ENCODE results near the gene ZNF280B.
"Not testable (repeated sequence)": the region's sequence is repeated elsewhere in the genome, so short reads cannot be mapped to it uniquely, and the experiment has no call there.

Gene ZNF280B

GRCh38 chr22:22521631-22522030, 13.1 kb upstream of the ZNF280B start:
- DNase-seq (ENCODE audit: extremely low spot score), result no peak
- TF ChIP-seq FOXK2 (IDR thresholded peaks at IDR 0.05) (no peak), ARNT (IDR thresholded peaks at IDR 0.05) (no peak), SUZ12 (IDR thresholded peaks at IDR 0.05) (no peak), CTBP1 (IDR thresholded peaks at IDR 0.05; ENCODE audit: borderline replicate concordance) (no peak), BHLHE40 (IDR thresholded peaks at IDR 0.05; ENCODE audit: borderline replicate concordance) (no peak)
- ChIA-PET CTCF (no interaction called here), POLR2A (interaction anchor here (1.7 kb wide), 1 partner anchor 13 kb away, joined by 3 read pairs; the partner anchor contains the start of gene ZNF280B)

- DNase-seq (ENCODE audit: extremely low spot score), result no peak
- ChIA-PET POLR2A (interaction anchor here (1.7 kb wide), 1 partner anchor 12 kb away, joined by 11 read pairs; the partner anchor contains the start of gene ZNF280B), CTCF (interaction anchor here (2.1 kb wide), 1 partner anchor 13 kb away, joined by 5 read pairs; the partner anchor contains the start of gene ZNF280B)
- TF ChIP-seq ELF4 (IDR thresholded peaks at IDR 0.05) (no peak), HDGF (IDR thresholded peaks at IDR 0.05; ENCODE audit: borderline replicate concordance) (no peak), L3MBTL2 (conservative IDR thresholded peaks at IDR 0.05) (no peak), SP1 (IDR thresholded peaks at IDR 0.05) (no peak), ZNF384 (IDR thresholded peaks at IDR 0.05) (no peak), LEF1 (IDR thresholded peaks at IDR 0.05; ENCODE audit: borderline replicate concordance) (no peak)
Measured at GRCh38 chr22:22520667-22521602, 12.4 kb upstream of the ZNF280B start.

- ChIA-PET POLR2A (interaction anchor here (1.7 kb wide), 1 partner anchor 11 kb away, joined by 11 read pairs; the partner anchor contains the start of gene ZNF280B), CTCF (interaction anchor here (0.7 to 2.1 kb wide), 2 partner anchors 9 to 12 kb away, joined by 3 to 5 read pairs; partner anchors contain the start of gene ZNF280B)
- TF ChIP-seq BHLHE40 (IDR thresholded peaks at IDR 0.05; ENCODE audit: borderline replicate concordance) (no peak), FOXK2 (IDR thresholded peaks at IDR 0.05) (no peak)
- DNase-seq (ENCODE audit: extremely low spot score), result peak; percentile 28
Measured at GRCh38 chr22:22520020-22520656, 11.6 kb upstream of the ZNF280B start, which contains the start of gene ZNF280A. ZNF280A (minus strand) TSS chr22:22520270; CDS start chr22:22515630, 4,640 bp downstream.

DNA sequence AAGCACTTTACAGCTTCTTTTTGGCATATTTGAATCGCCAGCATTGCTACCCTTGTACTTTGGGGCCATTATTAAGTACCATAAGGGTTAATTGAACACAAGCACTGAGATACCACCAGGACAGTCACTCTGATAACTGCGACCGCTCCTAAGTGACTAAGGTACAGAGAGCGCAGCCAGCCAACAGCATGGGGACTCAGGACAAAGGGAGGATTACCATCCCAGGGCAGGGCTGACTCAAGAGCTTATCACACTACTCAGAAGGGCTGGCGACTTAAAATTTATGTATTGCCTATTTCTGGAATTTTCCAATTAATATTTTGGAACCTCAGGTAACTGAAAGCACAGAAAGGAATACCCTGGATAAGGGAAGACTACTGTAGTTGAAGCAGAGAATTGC, 11.0 kb upstream of the ZNF280B start:
- no peak for TF ChIP-seq NFRKB (IDR thresholded peaks at IDR 0.05)
- no peak for TF ChIP-seq FOXM1 (IDR thresholded peaks at IDR 0.05; ENCODE audit: borderline replicate concordance)
- no peak for TF ChIP-seq BHLHE40 (IDR thresholded peaks at IDR 0.05; ENCODE audit: borderline replicate concordance)
- TF ChIP-seq FOXK2 (IDR thresholded peaks at IDR 0.05), result no peak
- no peak for TF ChIP-seq ZNF384 (IDR thresholded peaks at IDR 0.05)
- TF ChIP-seq ELF4 (IDR thresholded peaks at IDR 0.05), result no peak
- no peak for TF ChIP-seq SUZ12 (IDR thresholded peaks at IDR 0.05)
- TF ChIP-seq PKNOX1 (IDR thresholded peaks at IDR 0.05), result no peak
- TF ChIP-seq L3MBTL2 (conservative IDR thresholded peaks at IDR 0.05), result no peak
- TF ChIP-seq TARDBP (IDR thresholded peaks at IDR 0.05), result no peak
- no peak for TF ChIP-seq SP1 (IDR thresholded peaks at IDR 0.05)
- no peak for DNase-seq (ENCODE audit: extremely low spot score)
- POLR2A ChIA-PET, result interaction anchor here (1.7 kb wide), 1 partner anchor 11 kb away, joined by 11 read pairs; the partner anchor contains the start of gene ZNF280B
- CTCF ChIA-PET, result interaction anchor here (0.7 to 2.1 kb wide), 2 partner anchors 9 to 11 kb away, joined by 3 to 5 read pairs; partner anchors contain the start of gene ZNF280B

GRCh38 chr22:22516992-22517391, 8.4 kb upstream of the ZNF280B start:
- POLR2A ChIA-PET, result no interaction called here
- no peak for DNase-seq (ENCODE audit: extremely low spot score)
- CTCF ChIA-PET, result no interaction called here
- TF ChIP-seq FOXA1 (IDR thresholded peaks at IDR 0.05), result no peak
- TF ChIP-seq SP1 (IDR thresholded peaks at IDR 0.05), result no peak
- no peak for TF ChIP-seq HDGF (IDR thresholded peaks at IDR 0.05; ENCODE audit: borderline replicate concordance)
- no peak for TF ChIP-seq BHLHE40 (IDR thresholded peaks at IDR 0.05; ENCODE audit: borderline replicate concordance)
- no peak for TF ChIP-seq SUZ12 (IDR thresholded peaks at IDR 0.05)
- TF ChIP-seq ELF4 (IDR thresholded peaks at IDR 0.05), result no peak
- no peak for TF ChIP-seq ARNT (IDR thresholded peaks at IDR 0.05)
- no peak for TF ChIP-seq ZNF384 (IDR thresholded peaks at IDR 0.05)
- no peak for TF ChIP-seq PKNOX1 (IDR thresholded peaks at IDR 0.05)
- no peak for TF ChIP-seq NFRKB (IDR thresholded peaks at IDR 0.05)
- no peak for TF ChIP-seq CTBP1 (IDR thresholded peaks at IDR 0.05; ENCODE audit: borderline replicate concordance)
- TF ChIP-seq LEF1 (IDR thresholded peaks at IDR 0.05; ENCODE audit: borderline replicate concordance), result no peak
- no peak for TF ChIP-seq FOXM1 (IDR thresholded peaks at IDR 0.05; ENCODE audit: borderline replicate concordance)
- no peak for TF ChIP-seq TARDBP (IDR thresholded peaks at IDR 0.05)
- no peak for TF ChIP-seq L3MBTL2 (conservative IDR thresholded peaks at IDR 0.05)
- no peak for TF ChIP-seq FOXK2 (IDR thresholded peaks at IDR 0.05)

DNA sequence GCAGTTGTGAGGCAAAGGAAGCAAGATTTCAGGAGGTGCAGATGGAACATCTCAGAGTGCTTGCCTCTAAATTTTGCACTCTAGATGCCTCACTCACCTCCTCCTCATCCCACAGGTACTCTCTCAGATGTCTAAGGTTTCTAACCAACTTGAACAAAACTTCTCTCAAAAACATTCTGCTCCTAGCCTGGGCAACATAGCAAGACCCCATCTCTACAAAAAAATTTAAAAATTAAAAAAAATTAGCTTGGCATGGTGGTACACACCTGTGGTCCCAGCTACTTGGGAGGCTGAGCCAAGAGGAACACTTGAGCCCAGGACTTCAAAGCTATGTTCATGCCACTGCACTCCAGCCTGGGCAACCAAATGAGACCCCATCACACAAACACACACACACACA, 7.3 kb upstream of the ZNF280B start:
- DNase-seq (ENCODE audit: extremely low spot score), result no peak
- POLR2A ChIA-PET, result no interaction called here
- TF ChIP-seq ARNT (IDR thresholded peaks at IDR 0.05), result no peak
- no peak for TF ChIP-seq FOXA1 (IDR thresholded peaks at IDR 0.05)
- no peak for TF ChIP-seq L3MBTL2 (conservative IDR thresholded peaks at IDR 0.05)
- TF ChIP-seq ELF4 (IDR thresholded peaks at IDR 0.05), result no peak
- no peak for TF ChIP-seq LEF1 (IDR thresholded peaks at IDR 0.05; ENCODE audit: borderline replicate concordance)
- TF ChIP-seq SUZ12 (IDR thresholded peaks at IDR 0.05), result no peak
- TF ChIP-seq CTBP1 (IDR thresholded peaks at IDR 0.05; ENCODE audit: borderline replicate concordance), result no peak
- TF ChIP-seq ZNF384 (IDR thresholded peaks at IDR 0.05), result no peak
- no peak for TF ChIP-seq SP1 (IDR thresholded peaks at IDR 0.05)
- TF ChIP-seq TARDBP (IDR thresholded peaks at IDR 0.05), result no peak
- TF ChIP-seq FOXM1 (IDR thresholded peaks at IDR 0.05; ENCODE audit: borderline replicate concordance), result no peak
- TF ChIP-seq HDGF (IDR thresholded peaks at IDR 0.05; ENCODE audit: borderline replicate concordance), result no peak
- no peak for TF ChIP-seq PKNOX1 (IDR thresholded peaks at IDR 0.05)
- no peak for TF ChIP-seq FOXK2 (IDR thresholded peaks at IDR 0.05)
- TF ChIP-seq NFRKB (IDR thresholded peaks at IDR 0.05), result no peak
- no peak for TF ChIP-seq BHLHE40 (IDR thresholded peaks at IDR 0.05; ENCODE audit: borderline replicate concordance)
- CTCF ChIA-PET, result no interaction called here

DNA sequence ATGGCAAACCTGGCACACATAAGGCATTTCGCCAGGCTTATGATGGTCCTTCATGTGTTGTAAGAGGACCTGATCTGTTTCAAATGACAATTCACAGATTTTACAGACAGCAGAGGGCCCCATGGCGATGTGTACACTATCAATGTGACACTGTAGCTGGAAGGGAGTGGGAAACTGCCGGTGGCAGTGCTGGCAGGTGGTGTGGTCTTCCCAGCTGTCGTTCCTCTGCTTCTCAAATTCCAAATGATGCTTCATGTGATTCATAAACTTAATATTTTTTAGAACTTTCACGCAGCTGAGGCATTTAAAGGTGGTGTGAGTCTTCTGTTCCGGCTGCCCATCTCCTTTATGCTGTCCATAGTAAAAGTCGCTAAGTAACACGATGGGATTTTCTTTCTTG, 5.9 kb upstream of the ZNF280B start:
- POLR2A ChIA-PET; DNase-seq (ENCODE audit: extremely low spot score); CTCF ChIA-PET: not testable (repeated sequence)

All from HEK293T (cell line).